TTC549 (cell line): Measurements from ENCODE around the gene DNAJB12.
A peak's percentile ranks its signal among the peaks of the same experiment; 100 is the strongest.
"Not testable (repeated sequence)": the region's sequence is repeated elsewhere in the genome, so short reads cannot be mapped to it uniquely, and the experiment has no call there.

Experiments used
- FAIRE-seq: peaks from 2 replicates; lab custom pipeline; 2012; peaks lifted over from hg19 to GRCh38; lab: Jason Lieb, UNC

DNAJB12 gene

DNA sequence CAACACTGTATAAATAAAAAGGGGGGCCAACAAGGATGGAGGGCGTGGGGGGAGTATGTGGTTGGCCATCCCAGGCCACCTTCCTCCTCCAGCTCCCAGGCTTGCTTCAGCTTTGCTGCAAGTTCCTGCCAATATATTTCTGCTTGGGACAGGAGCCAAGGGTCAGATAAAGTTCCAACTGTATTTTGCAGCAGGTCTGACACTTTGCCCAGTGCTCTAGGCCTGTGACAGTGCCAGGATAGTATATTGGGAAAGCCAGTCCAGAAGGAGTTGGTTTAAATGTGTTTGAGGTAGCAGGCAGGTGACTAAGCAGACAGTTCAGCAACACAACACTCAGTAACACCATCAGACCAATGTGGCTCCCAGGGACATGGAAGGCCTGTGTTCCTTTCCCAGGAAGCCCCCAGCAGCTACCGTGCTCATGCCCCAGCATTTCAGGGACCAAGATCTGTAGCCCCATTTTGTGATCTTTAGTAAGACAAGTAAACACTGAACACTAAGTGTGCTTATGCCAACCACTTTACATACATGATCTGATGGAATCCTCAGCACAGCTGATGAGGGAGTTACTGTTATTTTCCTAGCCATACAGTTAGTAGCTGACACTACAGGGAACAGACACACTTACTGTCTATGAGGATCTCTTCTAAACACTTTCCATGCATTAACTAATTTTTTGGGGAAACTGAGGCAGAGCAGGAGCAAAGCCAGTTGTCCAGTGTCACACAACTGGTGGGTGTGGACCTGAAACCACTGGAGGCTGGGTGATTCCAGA lies 38.9 kb downstream of the DNAJB12 start:
- no peak for FAIRE-seq

DNA sequence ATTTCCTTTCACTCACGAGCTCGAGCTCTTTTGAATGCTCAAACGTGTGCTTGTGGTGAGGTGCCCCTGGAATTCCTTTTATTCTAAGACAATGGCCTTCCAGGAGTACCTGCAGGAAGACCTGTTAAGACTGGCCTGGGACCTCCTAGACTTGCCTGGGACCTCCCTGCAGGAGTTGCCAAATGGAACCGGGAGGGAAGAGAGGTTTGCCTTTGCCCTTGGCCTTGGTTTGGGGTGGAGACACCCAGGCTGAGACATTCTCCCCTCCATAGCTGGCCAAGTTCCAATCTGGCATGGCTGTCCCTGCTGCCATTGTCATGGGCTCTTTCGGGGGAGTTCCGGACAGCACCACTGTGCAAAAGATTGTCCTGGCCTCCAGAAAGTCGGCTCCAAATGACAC lies 39.7 kb downstream of the DNAJB12 start:
- FAIRE-seq, result no peak

DNA sequence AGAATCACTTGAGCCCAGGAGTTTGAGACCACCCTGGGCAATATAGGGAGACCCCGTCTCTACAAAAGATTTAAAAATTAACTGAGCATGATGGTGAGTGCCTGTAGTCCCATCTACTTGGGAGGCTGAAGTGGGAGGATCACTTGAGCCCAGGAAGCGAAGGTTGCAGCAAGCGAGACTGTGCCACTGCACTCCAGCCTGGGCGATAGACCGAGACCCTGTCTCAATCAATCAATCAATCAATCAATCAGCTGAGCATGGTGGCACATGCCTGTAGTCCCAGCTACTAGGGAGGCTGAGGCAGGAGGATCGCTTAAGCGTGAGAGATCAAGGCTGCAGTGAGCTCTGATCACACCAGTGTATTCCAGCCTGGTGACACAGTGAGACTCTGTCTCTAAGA lies 40.5 kb downstream of the DNAJB12 start:
- FAIRE-seq, result no peak

DNA sequence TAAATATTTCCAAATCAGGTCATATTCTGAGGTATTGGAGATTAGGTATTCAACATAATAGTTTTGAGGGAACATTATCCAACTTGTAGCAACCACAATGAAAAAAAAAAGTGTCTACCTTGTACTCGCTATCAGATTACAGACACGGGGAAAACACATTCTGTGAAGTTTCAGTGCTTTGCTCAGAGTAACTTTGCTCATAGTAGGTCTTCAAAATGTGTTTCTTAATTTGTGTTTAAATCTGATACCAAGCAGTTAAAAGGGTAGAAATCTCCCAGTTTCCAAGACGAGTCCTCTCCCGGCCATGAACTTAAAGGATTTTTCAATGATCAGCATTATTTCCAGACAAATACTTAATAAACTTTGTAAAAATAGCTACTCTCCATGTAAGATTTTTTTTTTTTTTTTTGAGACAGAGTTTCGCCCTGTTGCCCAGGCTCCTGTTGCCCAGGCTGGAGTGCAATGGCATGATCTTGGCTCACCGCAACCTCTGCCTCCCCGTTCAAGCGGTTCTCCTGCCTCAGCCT lies 41.8 kb downstream of the DNAJB12 start:
- FAIRE-seq, result no peak

DNA sequence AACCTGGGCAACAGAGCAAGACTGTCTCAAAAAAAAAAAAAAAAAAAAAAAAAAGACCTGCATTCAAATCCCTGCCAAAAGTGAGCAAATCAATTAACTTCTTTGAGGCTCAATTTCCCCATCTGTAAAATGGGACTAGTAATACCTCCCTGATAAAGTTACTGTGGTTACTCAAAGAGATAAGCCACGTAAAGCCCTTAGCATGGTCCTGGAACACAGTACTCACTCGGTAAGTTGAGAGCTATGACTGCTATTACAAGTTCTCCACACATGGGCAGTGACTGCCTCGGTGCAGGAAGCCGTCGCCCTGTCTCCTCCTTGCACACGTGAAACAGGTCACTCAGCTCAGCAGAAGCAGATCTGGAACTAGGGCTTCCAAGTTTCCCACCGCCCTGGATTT lies 43.1 kb downstream of the DNAJB12 start:
- FAIRE-seq, result no peak

DNA sequence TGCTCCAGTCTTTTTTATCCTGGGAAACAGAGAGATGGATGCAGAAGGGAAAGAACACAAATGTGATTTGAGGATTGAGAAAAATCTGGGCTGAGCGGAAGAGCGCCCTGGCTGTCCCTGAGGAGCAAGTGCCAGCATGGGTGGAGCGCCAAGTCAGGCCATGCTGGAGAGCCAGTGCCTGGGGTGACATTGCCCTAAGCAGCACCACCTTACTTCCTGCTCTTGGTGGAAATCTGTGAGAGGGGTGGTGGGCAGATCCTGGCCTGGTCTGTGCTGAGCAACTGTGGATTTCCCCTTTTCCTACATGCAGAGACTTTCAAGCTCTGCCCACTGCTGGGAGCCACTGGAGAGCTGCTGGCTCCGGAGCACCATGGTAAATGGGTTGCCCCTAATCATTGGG lies 44.1 kb downstream of the DNAJB12 start:
- no peak for FAIRE-seq

DNA sequence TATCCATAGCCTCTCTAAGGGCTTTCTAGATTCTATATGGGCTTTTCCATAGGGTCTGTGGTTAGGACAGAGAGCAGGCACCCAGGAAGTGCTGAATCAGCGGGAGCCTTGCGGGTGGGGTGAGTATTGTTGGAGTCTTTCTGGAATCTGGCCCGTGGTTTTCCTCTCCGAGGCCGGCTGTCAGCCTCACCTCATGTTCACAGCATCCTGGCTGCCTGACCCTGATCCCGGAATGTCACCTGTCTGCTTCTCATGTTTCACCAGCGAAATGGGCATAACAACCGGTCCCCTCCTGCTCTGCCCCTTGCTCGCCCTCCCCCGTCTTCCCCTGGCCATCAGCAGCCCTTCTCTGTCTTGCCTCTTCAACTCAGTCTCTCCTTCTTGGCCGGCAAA lies 44.5 kb downstream of the DNAJB12 start:
- FAIRE-seq, result no peak

DNA sequence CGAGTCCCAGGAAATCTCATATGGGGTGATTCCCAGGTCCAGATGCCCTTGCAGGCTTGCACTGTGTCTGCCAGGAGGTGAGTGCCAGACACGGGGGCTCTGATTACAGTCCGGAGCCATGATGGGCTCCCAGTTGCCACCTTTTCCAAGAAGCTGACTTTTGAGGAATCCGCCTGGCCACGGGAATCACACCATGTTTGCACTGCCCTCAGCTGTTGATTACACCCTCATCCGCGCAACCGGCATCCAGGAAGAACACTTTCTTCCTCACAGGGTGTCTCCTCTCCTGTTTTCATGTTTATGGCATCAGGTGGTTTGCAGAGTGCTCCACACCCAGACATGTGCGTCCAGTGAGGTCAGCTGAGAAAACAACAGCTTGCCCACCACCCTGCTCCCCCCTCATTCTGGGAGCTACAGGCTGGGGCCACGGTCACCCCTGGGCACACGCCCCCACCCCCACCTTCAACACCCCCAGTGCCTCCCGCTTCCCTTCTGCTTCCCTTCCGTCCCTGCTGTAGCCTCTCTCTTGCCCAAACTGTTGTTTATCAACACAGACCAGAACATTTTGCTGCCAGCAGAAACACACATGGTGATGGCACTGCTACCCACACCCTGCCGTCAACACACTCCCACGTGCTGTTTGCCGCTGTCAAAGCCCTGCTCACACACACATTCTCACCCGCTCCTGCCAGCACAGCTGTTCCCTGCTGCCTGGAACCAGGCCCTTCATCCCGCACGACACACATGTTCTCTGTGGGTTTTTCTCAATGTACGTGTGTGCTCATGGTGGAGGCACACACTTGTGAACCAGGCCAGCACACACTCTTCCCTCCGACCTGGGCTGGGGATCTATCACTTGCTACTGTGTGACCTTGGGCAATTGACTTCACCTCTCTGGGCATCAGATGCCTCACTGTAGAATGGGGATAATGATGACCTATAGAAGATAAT lies 45.2 kb downstream of the DNAJB12 start:
- no peak for FAIRE-seq

DNA sequence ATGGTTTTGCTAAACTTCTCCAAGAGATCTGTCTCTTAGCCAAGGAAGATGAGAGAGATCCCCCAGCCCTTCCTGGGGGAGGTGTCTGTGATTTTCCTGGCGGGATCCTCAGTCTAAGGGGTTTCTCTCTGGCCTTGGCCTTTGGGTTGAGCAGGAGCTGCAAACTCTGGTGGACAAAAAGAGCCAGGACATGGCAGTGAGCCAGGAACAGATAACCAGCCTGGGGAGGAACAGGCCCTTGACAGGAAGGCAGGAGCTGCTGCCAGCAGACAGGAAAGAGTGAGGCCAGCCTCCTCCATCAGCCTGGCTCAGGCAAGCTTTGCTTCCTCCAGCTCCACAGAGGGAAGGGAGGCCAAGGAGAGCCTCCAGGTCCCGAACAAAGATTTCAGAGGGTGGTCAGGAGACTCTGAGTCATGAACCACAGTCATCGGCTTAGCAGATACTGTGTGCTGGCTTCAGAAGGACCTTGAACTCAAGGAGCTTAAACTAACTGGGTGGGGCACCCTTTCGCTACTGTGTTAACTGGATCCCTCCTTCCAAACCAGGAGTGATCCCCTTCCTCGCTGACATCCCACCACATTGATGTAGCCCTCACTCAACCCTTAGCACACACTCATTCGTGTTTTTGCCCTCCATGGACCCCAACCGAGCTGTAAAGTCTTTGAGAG lies 46.3 kb downstream of the DNAJB12 start:
- FAIRE-seq, result no peak

DNA sequence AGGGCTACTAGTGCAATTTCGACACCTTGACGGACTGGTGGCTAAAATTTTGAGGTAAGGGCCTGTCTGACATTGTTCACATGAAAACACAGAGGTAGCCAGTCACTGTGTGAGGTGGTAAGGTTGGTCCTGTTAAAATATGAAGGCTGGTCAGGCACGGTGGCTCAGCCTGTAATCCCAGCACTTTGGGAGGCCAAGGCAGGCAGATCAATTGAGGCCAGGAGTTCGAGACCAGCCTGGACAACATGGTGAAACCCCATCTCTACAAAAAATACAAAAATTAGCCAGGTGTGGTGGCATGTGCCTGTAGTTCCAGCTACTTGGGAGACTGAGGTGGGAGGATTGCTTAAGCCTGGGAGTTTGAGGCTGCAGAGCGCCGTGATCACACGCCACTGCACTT lies 47.0 kb downstream of the DNAJB12 start:
- FAIRE-seq, result not testable (repeated sequence)

DNA sequence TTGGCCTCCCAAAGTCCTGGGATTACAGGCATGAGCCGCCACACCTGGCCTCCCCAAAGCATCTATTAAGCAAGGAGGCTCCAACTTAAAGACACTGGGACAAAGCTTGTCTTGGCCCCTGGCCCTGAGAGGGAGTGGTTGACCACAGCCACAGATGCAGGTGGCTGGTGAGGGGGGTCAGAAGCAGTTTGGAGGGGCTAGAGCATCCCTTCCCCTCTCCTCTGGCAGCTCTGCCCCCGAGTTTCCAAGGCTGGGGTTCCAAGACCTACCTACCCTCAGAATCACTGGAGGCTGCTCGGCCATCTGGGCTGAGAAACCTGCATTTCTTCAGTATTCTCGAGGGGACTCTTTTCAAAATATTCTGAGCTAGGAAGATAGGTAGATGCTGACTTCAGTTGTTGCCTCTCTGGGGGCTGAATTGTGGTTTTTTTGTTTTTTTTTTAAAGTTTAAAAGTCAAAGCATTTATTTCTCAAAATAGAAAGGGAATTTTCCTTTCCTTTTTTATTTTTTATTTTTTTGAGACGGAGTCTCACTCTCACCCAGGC lies 48.4 kb downstream of the DNAJB12 start:
- FAIRE-seq, result no peak

DNA sequence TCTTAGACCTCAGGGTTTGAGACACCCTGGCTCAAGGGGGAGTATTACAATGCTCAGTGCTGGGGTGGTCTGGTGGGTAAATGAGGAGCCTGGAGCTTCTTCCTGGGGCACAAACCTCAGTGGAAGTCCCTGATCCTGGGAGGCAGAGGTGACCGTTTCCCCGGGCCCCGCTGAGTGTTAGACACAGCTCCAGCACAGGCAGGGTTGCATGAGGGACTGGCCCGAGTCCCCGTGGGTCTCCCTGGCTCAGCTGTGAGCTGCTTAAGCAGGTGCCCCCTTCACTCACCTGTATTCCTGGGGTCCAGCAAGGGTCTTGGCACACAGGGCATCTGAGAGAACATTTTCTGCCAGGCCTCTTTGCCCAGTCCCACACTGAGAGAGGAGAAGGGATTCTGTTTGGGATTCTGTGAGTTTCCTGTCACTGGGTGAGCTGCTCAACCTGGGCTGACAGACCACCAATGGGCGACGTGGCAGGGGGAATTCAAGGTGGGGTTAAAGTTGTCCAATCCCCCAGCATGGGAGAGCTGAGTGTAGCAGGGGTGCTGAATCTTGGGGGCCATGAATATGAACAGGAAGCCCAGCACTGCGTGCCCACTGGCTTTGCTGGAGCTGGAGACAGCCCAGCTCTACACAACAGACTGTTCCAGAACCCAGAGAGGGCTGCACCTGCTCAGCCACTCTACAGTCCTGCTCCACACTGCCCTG lies 51.1 kb downstream of the DNAJB12 start:
- FAIRE-seq, result no peak

DNA sequence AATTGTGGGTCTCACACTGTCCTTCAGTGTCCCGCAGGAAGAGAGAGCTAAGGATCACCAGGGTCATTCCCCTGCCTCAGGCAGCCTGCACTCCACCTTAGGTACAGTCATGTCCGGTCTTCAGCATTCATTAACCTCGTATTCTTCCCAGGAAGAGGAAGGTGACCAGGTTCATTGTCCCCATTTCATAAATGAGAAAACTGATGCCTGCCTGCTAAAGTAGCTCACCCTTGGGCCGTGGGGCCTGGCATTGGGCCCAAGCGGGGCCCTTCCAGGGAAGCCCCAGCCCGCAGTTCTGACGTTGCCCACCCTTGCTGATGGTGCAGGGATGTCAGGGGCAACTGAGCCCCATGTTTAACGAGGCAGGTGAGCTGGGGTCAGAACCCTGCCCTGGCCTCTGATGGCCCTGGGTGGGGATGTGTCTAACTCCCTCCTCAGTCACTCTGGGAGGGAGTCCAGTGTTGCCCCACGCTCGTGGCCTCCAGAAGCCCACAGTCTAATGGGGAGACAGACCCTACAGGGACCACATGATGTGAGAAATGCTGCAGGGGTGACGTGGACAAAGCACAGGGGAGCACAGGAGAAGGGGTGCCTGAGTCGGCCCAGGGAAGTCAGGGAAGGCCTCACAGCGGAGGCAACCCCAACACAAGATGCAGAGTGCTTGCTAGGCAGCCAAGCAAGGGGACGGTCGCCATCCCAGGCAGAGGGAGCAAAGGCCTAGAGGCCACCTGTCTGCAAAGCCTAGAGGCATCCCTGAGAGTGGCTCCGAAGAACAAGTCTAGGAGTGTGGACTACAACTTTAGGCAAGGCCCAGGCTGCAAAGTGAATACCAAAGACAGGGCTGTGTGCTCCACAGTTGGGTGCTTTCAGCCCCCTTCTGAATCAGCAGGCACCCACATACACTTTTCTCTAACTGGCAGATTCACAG lies 55.9 kb downstream of the DNAJB12 start:
- no peak for FAIRE-seq

DNA sequence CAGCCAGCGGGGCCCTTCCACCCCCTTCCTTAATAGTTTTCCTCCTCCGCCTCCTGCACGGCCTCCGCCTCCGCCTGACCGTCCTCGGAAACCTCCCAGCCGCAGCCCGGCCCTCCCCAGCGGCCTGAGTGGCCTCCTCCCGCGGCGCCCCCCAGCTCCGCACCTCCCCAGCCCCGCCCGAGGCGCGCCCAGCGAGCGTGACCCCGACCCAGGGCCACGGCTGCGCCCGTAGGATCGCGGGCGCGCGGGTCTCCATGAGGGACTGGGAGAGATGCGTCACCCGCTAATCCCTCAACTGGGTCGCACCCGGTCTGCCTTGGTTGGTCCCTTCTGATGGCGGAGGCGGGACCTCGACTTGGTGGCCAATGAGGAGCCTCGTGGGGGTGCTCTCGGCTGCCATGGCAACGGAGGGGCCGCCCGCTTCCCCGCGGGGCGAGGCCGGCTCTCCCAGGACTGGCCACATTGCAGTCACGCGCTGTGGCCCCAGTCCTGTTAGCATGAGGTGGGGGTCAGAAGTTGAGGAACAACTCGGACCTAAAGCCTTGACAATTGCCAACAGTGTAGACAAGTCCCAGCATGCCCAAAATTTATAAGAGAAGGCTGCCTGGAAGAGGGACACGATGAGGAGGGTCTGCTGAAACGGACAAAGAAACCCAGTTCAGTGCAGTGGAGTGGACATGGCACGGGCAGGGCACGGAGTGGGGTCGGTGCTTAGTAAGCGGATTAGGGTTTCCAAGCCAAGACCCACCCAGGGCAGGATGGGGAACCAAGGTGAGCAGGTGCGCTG lies 56.7 kb downstream of the DNAJB12 start:
- peak; percentile 59 for FAIRE-seq

DNA sequence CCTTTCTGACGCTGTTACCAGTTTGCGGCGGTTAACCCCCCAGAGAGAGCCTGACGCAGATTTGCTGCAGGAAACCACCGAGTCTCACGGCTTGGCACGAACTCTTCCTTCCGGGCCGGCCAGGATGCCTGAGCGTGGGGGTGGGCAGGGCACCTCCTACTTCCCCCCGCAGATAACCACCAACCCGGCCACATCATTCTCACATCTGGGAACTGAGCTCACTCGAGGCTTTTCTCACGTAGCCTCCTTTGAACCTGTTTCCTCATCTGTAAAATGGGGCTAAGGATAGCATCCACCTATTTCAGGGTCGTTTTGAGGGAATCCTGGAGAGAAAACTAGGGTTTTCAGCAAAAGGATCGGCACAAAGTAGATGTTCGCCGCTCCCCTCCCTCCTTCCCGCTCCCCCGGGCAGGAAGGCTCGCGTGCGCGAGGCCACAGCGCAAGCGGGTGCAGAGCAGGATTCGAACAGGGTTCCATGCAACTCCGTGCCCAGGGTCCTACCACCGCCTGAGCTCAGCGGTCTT lies 57.4 kb downstream of the DNAJB12 start:
- no peak for FAIRE-seq

DNA sequence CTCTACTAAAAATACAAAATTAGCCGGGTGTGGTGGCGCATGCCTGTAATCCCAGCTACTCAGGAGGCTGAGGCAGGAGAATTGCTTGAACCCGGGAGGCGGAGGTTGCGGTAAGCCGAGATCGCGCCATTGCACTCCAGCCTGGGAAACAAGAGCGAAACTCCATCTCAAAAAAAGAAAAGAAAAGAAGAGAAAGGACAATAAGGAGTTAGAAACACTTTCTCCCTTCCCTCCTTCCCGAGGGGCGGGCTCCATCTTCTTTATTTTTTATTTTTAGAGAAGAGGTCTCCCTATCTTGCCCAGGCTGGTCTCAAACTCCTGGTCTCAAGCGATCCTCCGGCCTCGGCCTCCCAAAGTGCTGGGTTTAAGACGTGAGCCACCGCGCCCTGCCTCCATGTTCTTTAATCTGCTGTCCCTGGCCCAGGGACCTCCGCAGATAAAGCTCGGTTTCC lies 57.9 kb downstream of the DNAJB12 start:
- FAIRE-seq, result not testable (repeated sequence)

DNA sequence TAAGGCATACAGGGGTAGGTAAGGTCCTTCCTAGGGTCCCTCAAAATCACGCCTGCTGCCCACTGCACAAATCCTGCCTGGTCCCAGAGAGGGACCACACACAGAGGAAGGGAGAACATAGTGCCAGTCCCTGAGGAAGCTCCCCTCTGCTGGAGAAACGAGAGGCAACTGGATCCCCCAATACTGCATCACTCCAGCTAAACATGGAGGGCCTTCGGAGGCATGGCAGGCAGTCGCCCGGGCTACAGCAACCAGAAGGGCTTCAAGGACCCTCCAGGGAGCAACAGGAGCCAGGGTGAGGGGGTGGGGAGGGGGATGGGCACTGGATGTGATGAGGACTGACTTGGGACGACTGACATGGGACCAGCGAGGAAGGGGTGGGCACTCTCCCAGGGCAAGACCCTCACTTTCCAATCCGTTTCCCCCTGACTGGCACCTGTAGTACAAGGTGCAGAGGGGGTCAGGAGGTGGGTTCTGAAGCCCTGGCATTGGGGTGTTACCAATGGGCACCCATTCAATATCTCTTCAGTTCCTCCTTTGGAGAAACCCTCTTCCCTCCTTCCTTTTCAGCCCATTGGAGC lies 59.3 kb downstream of the DNAJB12 start:
- no peak for FAIRE-seq

DNA sequence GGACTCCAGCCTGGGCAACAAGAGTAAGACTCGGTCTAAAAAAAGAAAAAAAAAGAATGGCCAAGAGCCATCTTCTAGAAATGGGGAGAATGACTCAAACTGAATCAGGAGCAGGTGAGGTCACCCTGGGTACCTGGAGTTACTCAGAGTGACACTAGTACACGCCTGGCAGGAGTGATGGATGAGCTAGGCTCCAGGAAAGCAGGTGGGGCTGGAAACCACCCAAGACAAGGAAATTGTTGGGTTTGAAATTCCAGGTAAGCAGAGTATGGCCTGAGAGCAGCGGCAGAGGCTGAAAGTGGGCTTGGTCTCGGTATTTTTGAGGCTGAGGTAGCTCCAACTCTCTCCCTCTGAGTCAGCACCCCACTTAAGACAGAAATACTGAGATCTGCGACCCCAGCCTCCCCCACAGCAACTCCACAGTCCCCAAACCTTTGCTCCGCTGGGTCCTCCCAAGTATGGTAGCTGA lies 62.5 kb downstream of the DNAJB12 start:
- FAIRE-seq, result no peak

DNA sequence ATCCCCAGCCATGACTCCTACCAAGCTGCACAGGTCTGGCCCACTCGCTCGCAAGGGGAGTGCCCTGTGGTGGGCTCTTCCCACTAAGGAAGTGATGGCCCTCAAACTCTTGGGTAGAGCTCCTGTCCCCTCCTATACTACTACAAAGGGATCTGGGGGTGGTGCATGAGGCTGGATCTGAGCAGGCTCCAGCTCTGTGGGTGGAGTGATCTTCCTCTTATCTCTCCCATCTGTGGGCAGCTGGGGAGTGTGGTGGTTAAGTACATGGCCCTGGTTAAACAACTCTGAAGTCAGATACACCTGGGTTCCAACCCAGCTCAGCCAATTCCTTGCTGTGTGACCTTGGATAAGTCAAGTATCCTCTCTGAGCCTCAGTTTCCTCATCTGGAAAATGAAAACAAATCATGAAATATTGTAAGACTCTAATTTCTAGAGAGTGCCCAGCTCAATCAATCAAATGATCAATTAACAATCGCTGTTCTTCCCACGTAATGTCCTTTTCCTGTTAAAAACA lies 63.6 kb downstream of the DNAJB12 start:
- FAIRE-seq, result no peak
